CD8-positive, alpha-beta memory T cell (primary cell): ENCODE results near the gene MTERF1. TPM values are rescaled to one million over a fixed set of nuclear protein-coding genes. Genes with fewer than 3 reads are reported as not detected.
A peak's percentile ranks its signal among the peaks of the same experiment; 100 is the strongest.
"Not testable (repeated sequence)": the region's sequence is repeated elsewhere in the genome, so short reads cannot be mapped to it uniquely, and the experiment has no call there.

Experiments
- CTCF ChIA-PET: fragments of 350-600 bp; sonication (Branson Sonifier 250); formaldehyde crosslinking; loops from one replicate; lab custom pipeline; 2021; ENCODE audit warnings: antibody characterized with exemption; lab: Charles Lee
- POLR2A ChIA-PET: fragments of 350-600 bp; sonication (Branson Sonifier 250); formaldehyde crosslinking; loops from one replicate; lab custom pipeline; 2021; ENCODE audit warnings: antibody characterized with exemption; lab: Charles Lee
- DNase-seq, 5 donors: peaks; one replicate each; pipeline versions ENCODE4 v3.0.0 to v3.0.0-alpha.2; 2020 to 2022; ENCODE audit warnings: mixed read lengths in 1 of 5
- H3K27ac ChIP-seq: one replicate; pipeline ENCODE4 v1.7.0; 2013; ENCODE audit warnings: low read depth, mild to moderate bottlenecking, low read length, moderate library complexity
- H3K27me3 ChIP-seq: 2 replicates; pipeline ENCODE4 v1.7.0; 2013; ENCODE audit warnings: low read length, mild to moderate bottlenecking; ENCODE audit not compliant: insufficient read depth, poor library complexity, severe bottlenecking
- H3K36me3 ChIP-seq: 2 replicates; pipeline ENCODE4 v1.7.0; 2013; ENCODE audit warnings: mild to moderate bottlenecking, low read length, moderate library complexity; ENCODE audit not compliant: insufficient read depth
- H3K4me1 ChIP-seq: 2 replicates; pipeline ENCODE4 v1.7.0; 2013; ENCODE audit warnings: mild to moderate bottlenecking, low read length, moderate library complexity; ENCODE audit not compliant: insufficient read depth
- H3K4me3 ChIP-seq: 2 replicates; pipeline ENCODE4 v1.7.0; 2013; ENCODE audit warnings: mild to moderate bottlenecking, low read length
- H3K9me3 ChIP-seq: 2 replicates; pipeline ENCODE4 v1.7.0; 2013; ENCODE audit warnings: mild to moderate bottlenecking, low read length
- H3K27ac Mint-ChIP-seq, 8 donors: one replicate each; pipeline ENCODE4 v1.8.0; 2020 to 2021; ENCODE audit warnings: mixed read lengths in 8 of 8, mild to moderate bottlenecking in 6 of 8, inconsistent platforms in 3 of 8, moderate library complexity in 3 of 8
- H3K27me3 Mint-ChIP-seq, 2 donors: one replicate each; pipeline ENCODE4 v1.8.0; 2020 to 2021; ENCODE audit warnings: mixed read lengths in 2 of 2, mild to moderate bottlenecking in 1 of 2, moderate library complexity in 1 of 2
- H3K36me3 Mint-ChIP-seq, 3 donors: one replicate each; pipeline ENCODE4 v1.8.0; 2020 to 2021; ENCODE audit warnings: mixed read lengths in 3 of 3, inconsistent platforms in 1 of 3, mild to moderate bottlenecking in 1 of 3
- H3K4me1 Mint-ChIP-seq, 3 donors: one replicate each; pipeline ENCODE4 v1.8.0; 2020 to 2021; ENCODE audit warnings: mixed read lengths in 3 of 3, inconsistent platforms in 1 of 3, mild to moderate bottlenecking in 1 of 3
- H3K4me3 Mint-ChIP-seq, 7 donors: one replicate each; pipeline ENCODE4 v1.8.0; 2020 to 2021; ENCODE audit warnings: mixed read lengths in 7 of 7, mild to moderate bottlenecking in 6 of 7, moderate library complexity in 4 of 7, inconsistent platforms in 2 of 7
- H3K9me3 Mint-ChIP-seq, 5 donors: one replicate each; pipeline ENCODE4 v1.8.0; 2020 to 2022; ENCODE audit warnings: mixed read lengths in 5 of 5, mild to moderate bottlenecking in 3 of 5, moderate library complexity in 2 of 5, inconsistent platforms in 1 of 5
- polyA plus RNA-seq: library from polyadenylated mRNA; unstranded; fragments of 300-500 nt; fragmentation: Illumina TruSeq; gene quantifications from one replicate; pipeline ENCODE4 v1.2.3, GENCODE V29; 2021
- total RNA-seq, 2 experiments: library from RNA; stranded (reverse); gene quantifications; one replicate each; pipeline ENCODE4 v1.2.3, GENCODE V29; 2021

Gene MTERF1
- total and polyA plus RNA-seq, 3 experiments from 2014 or later: 11.6 to 21.4 (median 20.4) TPM

DNA sequence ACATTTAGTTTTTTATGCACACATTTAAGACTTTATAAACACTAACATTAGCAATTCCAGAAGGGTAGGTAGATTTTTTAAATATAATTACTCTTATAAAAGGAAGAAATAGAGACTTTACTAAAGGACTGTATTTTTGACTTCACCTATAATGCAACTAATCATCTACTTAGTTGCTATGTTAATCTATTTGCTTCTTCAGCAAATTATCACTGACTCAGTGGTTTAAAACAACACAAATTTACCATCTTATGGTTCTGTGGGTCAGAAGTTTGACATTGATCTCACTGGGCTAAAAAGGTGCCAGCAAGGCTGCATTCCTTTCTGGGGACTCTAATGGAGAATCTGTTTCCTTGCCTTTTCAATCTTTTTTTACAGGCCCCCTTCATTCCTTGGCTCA, 7.6 kb downstream of the MTERF1 start:
- no peaks in the 10 kb centered on the region for H3K9me3 Mint-ChIP-seq
- peaks cover 5% of the 10 kb centered on the region for H3K36me3 ChIP-seq
- H3K4me1 Mint-ChIP-seq: peaks cover 33 to 48% (median 41%) of the 10 kb centered on the region in 3 donors
- no peaks in the 10 kb centered on the region for H3K9me3 ChIP-seq
- CTCF ChIA-PET: no interaction called here
- H3K4me3 Mint-ChIP-seq: no peak overlapping the region
- no peaks in the 10 kb centered on the region for H3K4me1 ChIP-seq
- POLR2A ChIA-PET: no interaction called here
- no peaks in the 10 kb centered on the region for H3K27me3 Mint-ChIP-seq
- peak overlapping the region in 1 of 8 donors; percentile 24 for H3K27ac Mint-ChIP-seq
- H3K27me3 ChIP-seq: no peaks in the 10 kb centered on the region
- peaks cover 15 to 49% (median 20%) of the 10 kb centered on the region in 3 donors for H3K36me3 Mint-ChIP-seq
- H3K4me3 ChIP-seq: no peak overlapping the region
- no peak overlapping the region for H3K27ac ChIP-seq
- no peak for DNase-seq

DNA sequence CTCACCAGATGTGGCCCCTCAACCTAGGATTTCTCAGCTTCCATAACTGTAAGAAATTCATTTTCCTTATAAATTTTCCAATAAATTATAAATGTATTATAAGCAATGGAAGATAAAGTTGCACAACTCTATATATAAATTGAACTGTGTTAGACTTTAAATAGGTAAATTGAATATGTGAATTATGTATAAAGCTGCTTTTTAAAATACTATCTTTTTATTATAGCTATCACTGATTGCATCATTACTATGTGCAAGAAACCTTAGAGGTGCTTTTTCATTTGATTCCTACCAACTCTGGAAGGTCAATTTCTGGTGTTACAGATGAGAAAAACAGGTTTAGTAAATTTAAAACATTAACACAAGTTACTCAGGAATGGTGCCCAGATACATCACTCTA, 8.4 kb downstream of the MTERF1 start:
- Histone ChIP-seq H3K9me3 (no peaks in the 10 kb centered on the region), H3K4me1 (no peaks in the 10 kb centered on the region), H3K36me3 (peaks cover 5% of the 10 kb centered on the region), H3K27me3 (no peaks in the 10 kb centered on the region), H3K27ac (no peak overlapping the region), H3K4me3 (no peak overlapping the region)
- H3K9me3 Mint-ChIP-seq: no peaks in the 10 kb centered on the region
- H3K27me3 Mint-ChIP-seq: no peaks in the 10 kb centered on the region
- H3K4me3 Mint-ChIP-seq: no peak overlapping the region
- H3K27ac Mint-ChIP-seq: no peak overlapping the region
- no peak for DNase-seq
- H3K36me3 Mint-ChIP-seq: peaks cover 13 to 42% (median 15%) of the 10 kb centered on the region in 3 donors
- ChIA-PET POLR2A (no interaction called here), CTCF (no interaction called here)
- H3K4me1 Mint-ChIP-seq: peaks cover 25 to 44% (median 35%) of the 10 kb centered on the region in 3 donors

DNA sequence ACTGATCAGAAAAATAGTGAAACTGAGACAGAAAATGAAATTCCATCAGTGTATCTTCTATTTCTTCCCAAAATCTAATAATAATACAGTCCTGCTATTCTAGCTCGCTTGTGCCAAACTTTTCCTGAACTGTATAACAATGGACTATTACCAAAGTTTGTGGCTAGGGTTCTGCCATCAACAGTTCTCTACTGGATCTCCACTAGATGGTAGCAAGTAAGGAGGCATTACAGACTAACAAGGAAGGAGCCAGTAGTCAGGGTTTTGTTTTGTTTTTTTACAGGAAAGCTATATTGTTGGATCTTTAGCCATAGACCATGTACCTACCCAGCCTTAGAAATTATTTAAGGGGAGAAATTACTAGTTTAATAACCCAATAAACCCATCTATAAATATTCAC, 10.8 kb downstream of the MTERF1 start:
- CTCF ChIA-PET: no interaction called here
- peaks cover 21 to 37% (median 28%) of the 10 kb centered on the region in 3 donors for H3K4me1 Mint-ChIP-seq
- H3K36me3 ChIP-seq: peaks cover 5% of the 10 kb centered on the region

DNA sequence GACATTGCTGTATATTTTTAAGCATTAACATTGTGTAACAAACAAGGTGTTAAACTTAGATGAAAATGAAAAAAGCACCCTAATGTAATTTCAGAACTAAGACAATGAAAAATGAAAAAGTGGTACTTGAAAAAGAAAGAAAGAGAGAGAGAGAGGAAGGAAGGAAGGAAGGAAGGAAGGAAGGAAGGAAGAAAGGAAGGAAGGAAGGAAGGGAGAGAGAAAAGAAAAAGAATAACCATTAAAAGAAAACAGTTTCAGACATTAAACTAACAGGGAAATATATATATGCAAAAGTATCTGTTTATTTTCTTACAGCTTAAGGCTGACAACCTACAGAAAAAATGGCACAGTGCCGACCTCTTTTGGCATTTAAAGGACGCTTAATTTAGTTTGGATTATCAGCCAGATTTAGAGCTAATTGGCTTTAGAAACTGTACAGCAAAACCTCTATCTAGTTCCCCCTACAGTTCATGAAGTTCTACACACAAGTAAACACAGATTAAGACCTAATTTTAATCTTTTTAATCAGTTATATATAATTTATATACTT, 13.8 kb downstream of the MTERF1 start:
- POLR2A ChIA-PET: interaction anchor here (0.7 kb wide), 1 partner anchor 13 kb away, joined by 10 read pairs; no protein-coding TSS in a partner anchor
- no peak for DNase-seq

More for the DNA sequence above, 10.8 kb downstream of the MTERF1 start:
- Mint-ChIP-seq H3K27ac (no peak overlapping the region), H3K36me3 (peaks cover 1 to 28% (median 4%) of the 10 kb centered on the region in 3 donors), H3K9me3 (peaks cover 0 to 1% (median 0%) of the 10 kb centered on the region in 5 donors), H3K4me3 (no peak overlapping the region), H3K27me3 (no peaks in the 10 kb centered on the region)
- Histone ChIP-seq H3K4me3 (no peak overlapping the region), H3K27ac (no peak overlapping the region), H3K4me1 (no peaks in the 10 kb centered on the region), H3K9me3 (no peaks in the 10 kb centered on the region), H3K27me3 (no peaks in the 10 kb centered on the region)
- no peak for DNase-seq
- POLR2A ChIA-PET: interaction anchor here (0.6 kb wide), 1 partner anchor 76 kb away, joined by 6 read pairs; no protein-coding TSS in a partner anchor

DNA sequence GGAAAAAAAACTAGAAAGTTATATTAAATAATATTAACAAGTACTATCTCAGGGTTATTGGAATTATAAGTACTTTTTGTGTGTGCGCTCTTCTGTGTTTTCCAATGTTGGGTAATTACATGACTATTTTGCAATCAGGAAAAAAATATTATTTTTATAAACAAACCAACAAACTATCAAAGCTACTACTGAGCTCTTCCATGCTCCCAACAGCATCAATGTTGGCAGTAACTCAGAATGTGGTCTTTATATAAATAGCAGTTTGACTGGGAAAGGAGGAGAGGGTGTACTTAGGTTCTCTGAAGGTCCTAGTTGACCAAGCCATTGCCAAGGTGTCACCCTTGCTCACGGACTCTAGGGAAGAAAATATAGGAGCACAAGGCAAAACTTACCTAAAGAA, 15.0 kb downstream of the MTERF1 start:
- no peak overlapping the region for H3K27ac Mint-ChIP-seq
- CTCF ChIA-PET: no interaction called here

More for the DNA sequence above, 13.8 kb downstream of the MTERF1 start:
- H3K4me3 Mint-ChIP-seq: no peak overlapping the region
- Histone ChIP-seq H3K27me3 (no peaks in the 10 kb centered on the region), H3K36me3 (no peaks in the 10 kb centered on the region), H3K4me1 (no peaks in the 10 kb centered on the region), H3K9me3 (no peaks in the 10 kb centered on the region), H3K4me3 (no peak overlapping the region), H3K27ac (no peak overlapping the region)
- H3K27ac Mint-ChIP-seq: peak overlapping the region in 2 of 8 donors; percentile 53 to 75
- peaks cover 1 to 9% (median 9%) of the 10 kb centered on the region in 3 donors for H3K36me3 Mint-ChIP-seq
- H3K4me1 Mint-ChIP-seq: peaks cover 15 to 29% (median 22%) of the 10 kb centered on the region in 3 donors
- no peaks in the 10 kb centered on the region for H3K27me3 Mint-ChIP-seq
- H3K9me3 Mint-ChIP-seq: peaks cover 0 to 5% (median 0%) of the 10 kb centered on the region in 5 donors
- CTCF ChIA-PET: interaction anchor here (1.4 kb wide), 1 partner anchor 14 kb away, joined by 3 read pairs; no protein-coding TSS in a partner anchor

DNA sequence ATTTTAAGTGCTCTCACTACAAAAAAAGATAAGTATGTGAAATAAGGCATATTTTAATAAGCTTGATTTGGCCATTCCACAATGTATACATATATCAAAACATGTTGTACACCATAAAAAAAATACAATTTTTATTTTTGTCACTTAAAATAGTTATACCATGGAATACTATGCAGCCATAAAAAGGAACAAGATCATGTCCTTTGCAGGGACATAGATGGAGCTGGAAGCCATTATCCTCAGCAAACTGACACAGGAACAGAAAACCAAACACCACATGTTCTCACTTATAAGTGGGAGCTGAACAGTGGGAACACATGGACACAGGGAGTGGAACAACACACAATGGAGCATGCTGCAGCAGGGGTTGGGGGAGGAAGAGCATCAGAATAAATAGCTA, 15.9 kb downstream of the MTERF1 start:
- H3K9me3 ChIP-seq, H3K27me3 ChIP-seq, DNase-seq, POLR2A ChIA-PET, H3K4me3 ChIP-seq, H3K36me3 Mint-ChIP-seq, H3K27me3 Mint-ChIP-seq, H3K27ac Mint-ChIP-seq, H3K9me3 Mint-ChIP-seq, H3K36me3 ChIP-seq, CTCF ChIA-PET, H3K4me3 Mint-ChIP-seq, H3K27ac ChIP-seq, H3K4me1 ChIP-seq: not testable (repeated sequence)
- H3K4me1 Mint-ChIP-seq: peaks cover 10 to 22% (median 20%) of the 10 kb centered on the region in 3 donors

More for the DNA sequence above, 15.0 kb downstream of the MTERF1 start:
- peaks cover 12 to 23% (median 22%) of the 10 kb centered on the region in 3 donors for H3K4me1 Mint-ChIP-seq
- DNase-seq: no peak
- H3K4me3 Mint-ChIP-seq: no peak overlapping the region
- POLR2A ChIA-PET: no interaction called here
- H3K27me3 Mint-ChIP-seq: no peaks in the 10 kb centered on the region
- Histone ChIP-seq H3K27me3 (no peaks in the 10 kb centered on the region), H3K27ac (no peak overlapping the region), H3K36me3 (no peaks in the 10 kb centered on the region), H3K9me3 (no peaks in the 10 kb centered on the region), H3K4me1 (no peaks in the 10 kb centered on the region), H3K4me3 (no peak overlapping the region)
- peaks cover 4 to 7% (median 4%) of the 10 kb centered on the region in 3 donors for H3K36me3 Mint-ChIP-seq
- H3K9me3 Mint-ChIP-seq: peaks cover 0 to 5% (median 0%) of the 10 kb centered on the region in 5 donors

DNA sequence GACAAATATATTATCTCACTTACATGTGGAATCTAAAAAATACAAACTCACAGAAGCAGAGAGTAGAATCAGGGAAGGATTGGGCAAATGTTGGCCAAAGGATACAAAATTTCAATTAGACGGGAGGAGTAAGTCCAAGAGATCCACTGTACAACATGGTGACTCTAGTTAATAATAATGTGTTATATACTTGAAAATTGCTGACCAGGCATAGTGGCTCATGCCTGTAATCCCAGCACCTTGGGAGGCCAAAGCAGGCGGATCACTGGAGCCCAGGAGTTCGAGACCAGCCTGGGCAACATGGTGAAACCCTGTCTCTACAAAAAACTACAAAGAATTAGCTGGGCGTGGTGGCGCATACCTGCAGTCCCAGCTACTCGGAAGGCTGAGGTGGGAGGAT, 16.4 kb downstream of the MTERF1 start:
- ChIA-PET CTCF (no interaction called here), POLR2A (no interaction called here)
- H3K9me3 Mint-ChIP-seq: peaks cover 0 to 5% (median 0%) of the 10 kb centered on the region in 5 donors

DNA sequence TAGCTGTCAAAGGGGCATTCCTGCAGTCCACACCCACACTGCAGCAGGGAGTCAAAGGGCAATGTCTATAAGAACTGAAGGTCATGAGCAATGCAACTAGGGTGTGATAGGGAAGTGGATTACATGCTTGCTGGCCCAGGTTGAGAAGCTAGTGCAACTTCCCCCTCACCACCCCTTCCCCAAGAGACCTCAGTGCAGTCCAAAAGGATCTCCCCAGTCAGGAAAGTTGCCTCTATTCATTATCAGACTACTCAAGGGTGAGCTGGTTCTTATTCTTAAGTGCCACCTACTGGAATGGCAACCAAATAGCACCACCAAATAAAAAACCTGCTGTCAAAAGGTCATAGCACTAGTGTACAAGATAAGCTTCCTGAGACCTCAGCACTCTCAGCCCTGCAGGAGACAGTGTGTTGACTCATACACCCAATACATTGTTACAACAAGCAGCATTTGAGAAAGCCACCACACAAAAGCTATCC, 28.2 kb downstream of the MTERF1 start:
- no peak overlapping the region for H3K4me3 Mint-ChIP-seq
- peaks cover 0 to 6% (median 6%) of the 10 kb centered on the region in 3 donors for H3K4me1 Mint-ChIP-seq
- ChIA-PET POLR2A (no interaction called here), CTCF (interaction anchor here (1.0 kb wide), 1 partner anchor 15 kb away, joined by 3 read pairs; no protein-coding TSS in a partner anchor)
- peak overlapping the region in 1 of 8 donors; percentile 17 for H3K27ac Mint-ChIP-seq
- Histone ChIP-seq H3K9me3 (peaks cover 4% of the 10 kb centered on the region), H3K36me3 (no peaks in the 10 kb centered on the region), H3K4me3 (no peak overlapping the region), H3K27me3 (no peaks in the 10 kb centered on the region), H3K4me1 (no peaks in the 10 kb centered on the region), H3K27ac (no peak overlapping the region)
- peaks cover 6 to 33% (median 17%) of the 10 kb centered on the region in 5 donors for H3K9me3 Mint-ChIP-seq
- H3K36me3 Mint-ChIP-seq: peaks cover 9 to 55% (median 13%) of the 10 kb centered on the region in 3 donors
- no peak for DNase-seq
- H3K27me3 Mint-ChIP-seq: peaks cover 0 to 3% of the 10 kb centered on the region in 2 donors

More for the DNA sequence above, 16.4 kb downstream of the MTERF1 start:
- Mint-ChIP-seq H3K4me1 (peaks cover 9 to 22% (median 15%) of the 10 kb centered on the region in 3 donors), H3K27ac (no peak overlapping the region), H3K27me3 (no peaks in the 10 kb centered on the region), H3K4me3 (no peak overlapping the region), H3K36me3 (peaks cover 4 to 7% (median 6%) of the 10 kb centered on the region in 3 donors)
- Histone ChIP-seq H3K4me3 (no peak overlapping the region), H3K27me3 (no peaks in the 10 kb centered on the region), H3K9me3 (no peaks in the 10 kb centered on the region), H3K4me1 (no peaks in the 10 kb centered on the region), H3K27ac (no peak overlapping the region), H3K36me3 (no peaks in the 10 kb centered on the region)
- no peak for DNase-seq
